Measurements from ENCODE around the gene EXOSC6.
"Not testable (repeated sequence)": the region's sequence is repeated elsewhere in the genome, so short reads cannot be mapped to it uniquely, and the experiment has no call there.

Gene EXOSC6

DNA sequence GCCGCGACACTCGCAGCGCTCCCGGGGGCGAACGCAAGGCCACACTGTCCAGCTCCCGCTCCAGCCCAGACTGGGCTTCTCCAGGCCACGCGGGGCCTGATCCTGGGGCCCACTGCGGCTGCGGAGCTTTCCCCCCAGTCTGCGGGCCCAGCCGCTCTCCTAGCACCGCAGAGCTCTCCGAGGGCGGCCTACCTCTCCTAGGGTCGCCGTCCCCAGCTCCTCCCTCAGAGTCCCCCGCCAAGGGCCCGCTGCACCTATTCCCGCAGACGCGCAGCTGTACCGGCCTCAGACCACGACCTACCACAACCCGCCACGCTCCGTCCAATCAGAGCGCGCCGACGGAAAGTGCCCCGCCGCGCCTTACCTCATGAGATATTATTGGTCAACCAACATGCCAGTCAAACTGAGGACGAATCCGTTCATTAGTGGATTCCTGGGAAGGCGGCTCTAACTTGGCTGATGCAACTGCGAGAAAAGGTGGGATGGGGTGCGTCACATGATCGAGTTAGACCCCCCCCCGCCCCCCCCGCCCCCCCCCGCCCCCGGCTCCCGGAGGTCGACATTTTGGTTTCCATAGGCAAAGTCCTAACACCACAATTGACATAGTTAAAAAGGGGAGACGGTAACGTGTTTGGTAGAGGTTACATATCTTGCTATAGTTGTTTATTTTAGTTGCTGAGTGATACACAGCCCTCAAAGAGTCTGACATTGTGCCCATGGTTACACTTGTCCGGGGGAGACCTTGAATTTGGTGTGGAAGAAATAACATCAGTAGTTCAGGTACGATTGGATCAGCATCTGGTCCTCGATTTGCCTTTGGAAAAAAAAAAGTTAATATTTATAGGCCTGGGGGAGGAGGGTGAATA, 37.7 kb upstream of the EXOSC6 start, which contains the start of gene AARS1:
Gene AARS1 (minus strand): TSS at position 278 of the 866 bp plus-strand sequence. CDS start 6,743 bp downstream, outside the sequence.
- H3K36me3 ChIP-seq (ENCODE audit: control insufficient read depth in 1 of 2, insufficient read depth in 2 of 2, low read depth in 1 of 2, low read length in 2 of 2): peaks cover 8 to 12% of the 10 kb centered on the region in 2 experiments
- peak; percentile 100 for DNase-seq
- 3% methylated on average over 38 of the region's 53 CpGs for WGBS

DNA sequence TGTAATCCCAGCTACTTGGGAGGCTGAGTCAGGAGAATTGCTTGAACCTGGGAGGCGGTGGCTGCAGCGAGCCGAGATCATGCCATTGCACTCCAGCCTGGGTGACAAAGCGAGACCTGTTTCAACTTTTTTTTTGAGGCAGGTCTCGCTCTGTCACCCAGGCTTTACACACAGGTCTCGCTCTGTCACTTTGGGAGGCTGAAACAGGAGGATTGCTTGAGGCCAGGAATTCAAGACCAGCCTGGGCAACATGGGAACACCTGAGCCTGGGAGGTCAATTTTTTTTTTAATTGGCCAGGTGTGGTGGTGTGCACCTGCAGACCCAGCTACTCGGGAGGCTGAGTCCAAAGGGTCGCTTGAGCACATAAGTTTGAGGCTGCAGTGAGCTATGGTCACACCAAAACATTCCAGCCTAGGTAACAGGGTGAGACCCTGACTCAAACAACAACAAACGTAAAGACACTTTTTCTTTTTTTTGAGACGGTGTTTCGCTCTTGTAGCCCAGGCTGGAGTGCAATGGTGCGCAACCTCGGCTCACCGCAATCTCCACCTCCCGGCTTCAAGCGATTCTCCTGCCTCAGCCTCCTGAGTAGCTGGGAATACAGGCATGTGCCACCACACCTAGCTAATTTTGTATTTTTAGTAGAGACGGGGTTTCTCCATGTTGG, 35.7 kb upstream of the EXOSC6 start:
- H3K18ac ChIP-seq (ENCODE audit: low read depth in 1 of 2, low read length in 2 of 2); H4K91ac ChIP-seq (ENCODE audit: low read length); H2AK5ac ChIP-seq (ENCODE audit: low read length, severe bottlenecking); H3K23ac ChIP-seq (ENCODE audit: low read length in 2 of 2); H3K27ac ChIP-seq (ENCODE audit: low read length, poor library complexity, severe bottlenecking); H2BK12ac ChIP-seq (ENCODE audit: low read length in 2 of 2); H2BK15ac ChIP-seq (ENCODE audit: low read depth, poor library complexity, severe bottlenecking); H2BK120ac ChIP-seq (ENCODE audit: low read depth, low read length); H3K4me1 ChIP-seq (ENCODE audit: control insufficient read depth, insufficient read depth, low read depth, low read length); DNase-seq; H4K8ac ChIP-seq (ENCODE audit: low read length); H3K4me2 ChIP-seq (ENCODE audit: low read length, poor library complexity, severe bottlenecking); H3K27me3 ChIP-seq (ENCODE audit: control insufficient read depth in 1 of 2, insufficient read depth in 1 of 2, low read length in 2 of 2); H2BK5ac ChIP-seq (ENCODE audit: low read depth, low read length, poor library complexity, severe bottlenecking); H3K9me3 ChIP-seq (ENCODE audit: control insufficient read depth, low read length); H2AFZ ChIP-seq (ENCODE audit: low read depth, low read length): not testable (repeated sequence)
- H3K79me1 ChIP-seq (replicated peaks; ENCODE audit: low read length, poor library complexity, severe bottlenecking): peaks cover 13% of the 10 kb centered on the region
- H3K9ac ChIP-seq (ENCODE audit: low read length): peak overlapping the region; percentile 99
- peaks cover 23 to 28% of the 10 kb centered on the region in 2 experiments for H3K36me3 ChIP-seq (ENCODE audit: control insufficient read depth in 1 of 2, insufficient read depth in 2 of 2, low read depth in 1 of 2, low read length in 2 of 2)
- H3K4me3 ChIP-seq (ENCODE audit: insufficient read depth in 1 of 2, low read depth in 1 of 2, low read length in 2 of 2): peak overlapping the region in 1 of 2 experiments; percentile 94
- 97% methylated on average over 17 of the region's 17 CpGs for WGBS
- H3K14ac ChIP-seq (ENCODE audit: low read length in 2 of 2): peak overlapping the region in 1 of 2 experiments; percentile 7
- peak overlapping the region in 1 of 2 experiments; percentile 75 for H3K4ac ChIP-seq (ENCODE audit: low read depth in 1 of 2, low read length in 2 of 2)

More for the DNA sequence above, 37.7 kb upstream of the EXOSC6 start, which contains the start of gene AARS1:
- peak within 1 kb of the TSS; percentile 71 for H3K4me2 ChIP-seq (ENCODE audit: low read length, poor library complexity, severe bottlenecking)
- H2AFZ ChIP-seq (ENCODE audit: low read depth, low read length): peak within 1 kb of the TSS; percentile 27
- H4K8ac ChIP-seq (ENCODE audit: low read length): peak within 1 kb of the TSS; percentile 91
- peak within 1 kb of the TSS; percentile 89 for H2BK5ac ChIP-seq (ENCODE audit: low read depth, low read length, poor library complexity, severe bottlenecking)
- H4K91ac ChIP-seq (ENCODE audit: low read length): peak within 1 kb of the TSS; percentile 98
- H3K23ac ChIP-seq (ENCODE audit: low read length in 2 of 2): peak within 1 kb of the TSS in 1 of 2 experiments; percentile 94
- H3K14ac ChIP-seq (ENCODE audit: low read length in 2 of 2): peak within 1 kb of the TSS; percentile 62 to 96
- peak within 1 kb of the TSS; percentile 99 for H3K9ac ChIP-seq (ENCODE audit: low read length)
- H3K4ac ChIP-seq (ENCODE audit: low read depth in 1 of 2, low read length in 2 of 2): peak within 1 kb of the TSS; percentile 84 to 95
- peak within 1 kb of the TSS; percentile 99 for H2BK15ac ChIP-seq (ENCODE audit: low read depth, poor library complexity, severe bottlenecking)
- H3K18ac ChIP-seq (ENCODE audit: low read depth in 1 of 2, low read length in 2 of 2): peak within 1 kb of the TSS; percentile 82 to 93
- no peaks in the 10 kb centered on the region for H3K9me3 ChIP-seq (ENCODE audit: control insufficient read depth, low read length)
- H2AK5ac ChIP-seq (ENCODE audit: low read length, severe bottlenecking): peak within 1 kb of the TSS; percentile 83
- H3K79me1 ChIP-seq (replicated peaks; ENCODE audit: low read length, poor library complexity, severe bottlenecking): peaks cover 4% of the 10 kb centered on the region
- H2BK12ac ChIP-seq (ENCODE audit: low read length in 2 of 2): peak within 1 kb of the TSS in 1 of 2 experiments; percentile 12
- peak within 1 kb of the TSS; percentile 90 to 94 for H3K4me3 ChIP-seq (ENCODE audit: insufficient read depth in 1 of 2, low read depth in 1 of 2, low read length in 2 of 2)
- no peaks in the 10 kb centered on the region for H3K27me3 ChIP-seq (ENCODE audit: control insufficient read depth in 1 of 2, insufficient read depth in 1 of 2, low read length in 2 of 2)
- H3K4me1 ChIP-seq (ENCODE audit: control insufficient read depth, insufficient read depth, low read depth, low read length): peaks cover 4% of the 10 kb centered on the region
- peak within 1 kb of the TSS; percentile 93 for H2BK120ac ChIP-seq (ENCODE audit: low read depth, low read length)
- H3K27ac ChIP-seq (ENCODE audit: low read length, poor library complexity, severe bottlenecking): peak within 1 kb of the TSS; percentile 96

DNA sequence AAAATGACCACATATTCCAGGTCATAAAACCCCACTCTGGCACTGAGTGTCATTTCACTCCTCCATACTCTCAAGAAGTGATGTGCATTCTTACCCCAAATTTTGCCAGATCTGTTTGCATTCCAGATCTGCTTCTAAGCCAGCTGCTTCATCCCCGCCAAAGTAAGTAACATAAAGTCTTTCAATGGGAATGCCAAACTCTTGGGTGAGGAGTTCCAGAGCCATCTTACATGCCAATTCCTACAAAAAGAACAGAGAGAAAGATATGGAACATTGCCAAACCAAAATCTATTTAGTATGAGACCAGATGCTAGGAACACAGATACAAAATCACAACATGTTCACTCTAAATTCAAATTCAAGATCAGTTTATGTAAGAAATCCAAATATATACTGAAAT, 24.7 kb upstream of the EXOSC6 start:
- H4K8ac ChIP-seq (ENCODE audit: low read length): no peak overlapping the region
- peaks cover 70 to 78% of the 10 kb centered on the region in 2 experiments for H3K36me3 ChIP-seq (ENCODE audit: control insufficient read depth in 1 of 2, insufficient read depth in 2 of 2, low read depth in 1 of 2, low read length in 2 of 2)
- H2BK120ac ChIP-seq (ENCODE audit: low read depth, low read length): no peak overlapping the region
- H3K18ac ChIP-seq (ENCODE audit: low read depth in 1 of 2, low read length in 2 of 2): no peak overlapping the region
- no peak overlapping the region for H3K4ac ChIP-seq (ENCODE audit: low read depth in 1 of 2, low read length in 2 of 2)
- no peak overlapping the region for H3K4me2 ChIP-seq (ENCODE audit: low read length, poor library complexity, severe bottlenecking)
- no peak overlapping the region for H3K14ac ChIP-seq (ENCODE audit: low read length in 2 of 2)
- peaks cover 23% of the 10 kb centered on the region for H3K79me1 ChIP-seq (replicated peaks; ENCODE audit: low read length, poor library complexity, severe bottlenecking)
- H2AFZ ChIP-seq (ENCODE audit: low read depth, low read length): no peak overlapping the region
- H3K23ac ChIP-seq (ENCODE audit: low read length in 2 of 2): no peak overlapping the region
- no peak overlapping the region for H3K4me3 ChIP-seq (ENCODE audit: insufficient read depth in 1 of 2, low read depth in 1 of 2, low read length in 2 of 2)
- no peak overlapping the region for H2BK15ac ChIP-seq (ENCODE audit: low read depth, poor library complexity, severe bottlenecking)
- 100% methylated on average over 1 of the region's 1 CpG for WGBS
- no peak overlapping the region for H3K27ac ChIP-seq (ENCODE audit: low read length, poor library complexity, severe bottlenecking)
- H4K91ac ChIP-seq (ENCODE audit: low read length): no peak overlapping the region
- H3K27me3 ChIP-seq (ENCODE audit: control insufficient read depth in 1 of 2, insufficient read depth in 1 of 2, low read length in 2 of 2): no peaks in the 10 kb centered on the region
- H3K9me3 ChIP-seq (ENCODE audit: control insufficient read depth, low read length): no peaks in the 10 kb centered on the region
- no peak overlapping the region for H2BK5ac ChIP-seq (ENCODE audit: low read depth, low read length, poor library complexity, severe bottlenecking)
- peaks cover 3% of the 10 kb centered on the region for H3K4me1 ChIP-seq (ENCODE audit: control insufficient read depth, insufficient read depth, low read depth, low read length)
- no peak for DNase-seq
- H2AK5ac ChIP-seq (ENCODE audit: low read length, severe bottlenecking): no peak overlapping the region
- no peak overlapping the region for H2BK12ac ChIP-seq (ENCODE audit: low read length in 2 of 2)
- H3K9ac ChIP-seq (ENCODE audit: low read length): no peak overlapping the region

DNA sequence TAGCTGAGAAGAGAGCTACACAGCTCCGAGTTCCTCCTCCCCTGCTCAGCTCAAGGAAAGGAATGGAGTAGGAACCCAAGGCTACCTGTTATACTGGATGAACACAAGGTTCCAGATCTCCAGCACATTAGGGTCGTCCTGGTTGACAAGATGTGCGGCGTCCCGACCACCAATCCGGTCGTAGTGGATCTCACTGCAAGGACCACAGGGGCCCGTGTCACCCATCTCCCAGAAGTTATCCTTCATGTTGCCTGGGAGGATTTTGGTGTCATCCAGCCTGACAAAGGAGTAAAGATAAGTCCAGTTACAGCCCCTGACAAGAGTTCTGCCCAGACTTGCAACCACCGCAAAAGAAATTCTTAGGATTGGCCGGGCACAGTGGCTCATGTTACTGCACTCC, 20.0 kb upstream of the EXOSC6 start:
- Histone ChIP-seq H3K27ac (ENCODE audit: low read length, poor library complexity, severe bottlenecking) (no peak overlapping the region), H4K8ac (ENCODE audit: low read length) (no peak overlapping the region), H3K4me1 (ENCODE audit: control insufficient read depth, insufficient read depth, low read depth, low read length) (no peaks in the 10 kb centered on the region), H3K18ac (ENCODE audit: low read depth in 1 of 2, low read length in 2 of 2) (no peak overlapping the region), H3K4ac (ENCODE audit: low read depth in 1 of 2, low read length in 2 of 2) (no peak overlapping the region), H3K14ac (ENCODE audit: low read length in 2 of 2) (no peak overlapping the region), H3K23ac (ENCODE audit: low read length in 2 of 2) (no peak overlapping the region), H4K91ac (ENCODE audit: low read length) (no peak overlapping the region), H3K4me2 (ENCODE audit: low read length, poor library complexity, severe bottlenecking) (no peak overlapping the region), H3K27me3 (ENCODE audit: control insufficient read depth in 1 of 2, insufficient read depth in 1 of 2, low read length in 2 of 2) (no peaks in the 10 kb centered on the region), H2BK5ac (ENCODE audit: low read depth, low read length, poor library complexity, severe bottlenecking) (no peak overlapping the region), H3K9ac (ENCODE audit: low read length) (no peak overlapping the region), H3K9me3 (ENCODE audit: control insufficient read depth, low read length) (no peaks in the 10 kb centered on the region), H2BK120ac (ENCODE audit: low read depth, low read length) (no peak overlapping the region), H3K79me1 (replicated peaks; ENCODE audit: low read length, poor library complexity, severe bottlenecking) (peaks cover 15% of the 10 kb centered on the region), H2BK12ac (ENCODE audit: low read length in 2 of 2) (no peak overlapping the region), H2AFZ (ENCODE audit: low read depth, low read length) (no peak overlapping the region), H3K36me3 (ENCODE audit: control insufficient read depth in 1 of 2, insufficient read depth in 2 of 2, low read depth in 1 of 2, low read length in 2 of 2) (peaks cover 73 to 81% of the 10 kb centered on the region in 2 experiments), H2BK15ac (ENCODE audit: low read depth, poor library complexity, severe bottlenecking) (no peak overlapping the region), H2AK5ac (ENCODE audit: low read length, severe bottlenecking) (no peak overlapping the region), H3K4me3 (ENCODE audit: insufficient read depth in 1 of 2, low read depth in 1 of 2, low read length in 2 of 2) (no peak overlapping the region)
- WGBS: over 99% methylated on average over 10 of the region's 10 CpGs
- no peak for DNase-seq
